A549 (cell line): ENCODE data around the gene ACAD11. TPM values are rescaled to one million over a fixed set of nuclear protein-coding genes. Genes with fewer than 3 reads are reported as not detected.
"Not testable (repeated sequence)": the region's sequence is repeated elsewhere in the genome, so short reads cannot be mapped to it uniquely, and the experiment has no call there.

ENCODE experiments used
- ATAC-seq, 2 experiments: fragments of 200-7000 bp in 1 of 2; fragments of >200 bp in 1 of 2; cut with Nextera tagmentation in 1 of 2; cut with Tn5 transposase in 1 of 2; 3 replicates each; pipeline versions ENCODE4 v1.8.0 to v1.9.1; 2018 to 2020; ENCODE audit warnings: mild to moderate bottlenecking in 1 of 2, moderate library complexity in 1 of 2
- CTCF ChIA-PET: fragments of 300-600 bp; sonication (Branson Sonifier 250); formaldehyde crosslinking; extraction: SDS; loops from one replicate; lab custom pipeline; 2021; ENCODE audit warnings: antibody characterized with exemption, inconsistent platforms; lab: Yijun Ruan, JAX
- POLR2A ChIA-PET: fragments of 350-600 bp; formaldehyde crosslinking; extraction: SDS; loops from one replicate; lab custom pipeline; 2021; ENCODE audit warnings: antibody characterized with exemption, inconsistent platforms; lab: Yijun Ruan, JAX
- DNase-seq, 2 experiments: peaks; one replicate each; pipeline versions ENCODE4 v3.0.0 to v3.0.0-alpha.2; 2011 to 2016; ENCODE audit warnings: low read depth in 1 of 2, low spot score in 1 of 2
- FAIRE-seq: peaks from 2 replicates; lab custom pipeline; 2011; peaks lifted over from hg19 to GRCh38; lab: Jason Lieb, UNC
- H3K27ac ChIP-seq, 2 experiments: fragments of >200 bp; sonication (Bioruptor Twin); formaldehyde crosslinking; 3 replicates each; pipeline ENCODE4 v1.5.1; 2016 to 2017
- H3K4me1 ChIP-seq: fragments of >200 bp; sonication (Bioruptor Twin); formaldehyde crosslinking; 3 replicates; pipeline ENCODE4 v1.6.1; 2016
- H3K4me2 ChIP-seq: fragments of >200 bp; sonication (Bioruptor Twin); formaldehyde crosslinking; 3 replicates; pipeline ENCODE4 v1.6.1; 2016
- H3K4me3 ChIP-seq: fragments of >200 bp; sonication (Bioruptor Twin); formaldehyde crosslinking; 3 replicates; pipeline ENCODE4 v1.5.1; 2016
- H3K9me3 ChIP-seq: fragments of >200 bp; sonication (Bioruptor Twin); formaldehyde crosslinking; 3 replicates; pipeline ENCODE4 v1.6.1; 2016
- CBX2 ChIP-seq: fragments of 200-600 bp; sonication (generic); IDR thresholded peaks from 2 replicates; pipeline ENCODE4 v1.6.1; 2016; ENCODE audit warnings: low read depth, mild to moderate bottlenecking, borderline replicate concordance
- CBX8 ChIP-seq: fragments of 200-600 bp; sonication (generic); IDR thresholded peaks from 2 replicates; pipeline ENCODE4 v1.6.1; 2016
- CHD4 ChIP-seq: fragments of 200-600 bp; sonication (generic); IDR thresholded peaks from 2 replicates; pipeline ENCODE4 v1.6.1; 2016; ENCODE audit warnings: antibody characterized with exemption, mild to moderate bottlenecking, borderline replicate concordance
- E2F6 ChIP-seq: IDR thresholded peaks from 2 replicates; pipeline ENCODE4 v1.6.1; 2012; ENCODE audit warnings: low read depth, borderline replicate concordance
- EHF ChIP-seq: fragments of 250-450 bp; sonication (Bioruptor Pico); IDR thresholded peaks from 2 replicates; pipeline ENCODE4 v1.5.0; 2020; ENCODE audit warnings: mild to moderate bottlenecking
- EHMT2 ChIP-seq: fragments of 200-600 bp; sonication (generic); IDR thresholded peaks from 2 replicates; pipeline ENCODE4 v1.6.1; 2016; ENCODE audit warnings: antibody characterized with exemption, low read depth, mild to moderate bottlenecking, moderate library complexity
- ELK1 ChIP-seq: fragments of 150-350 bp; IDR thresholded peaks from 2 replicates; pipeline ENCODE4 v1.6.1; 2014; ENCODE audit warnings: low read depth, mild to moderate bottlenecking, low read length
- GATA3 ChIP-seq: IDR thresholded peaks from 2 replicates; pipeline ENCODE4 v1.6.1; 2012; ENCODE audit warnings: borderline replicate concordance
- MAFK ChIP-seq: fragments of 450-650 bp; IDR thresholded peaks from 2 replicates; pipeline ENCODE4 v1.6.1; 2014; ENCODE audit not compliant: partially characterized antibody
- MAZ ChIP-seq: fragments of 150-350 bp; IDR thresholded peaks from 2 replicates; pipeline ENCODE4 v1.6.1; 2014; ENCODE audit warnings: antibody characterized with exemption, low read depth, low read length, borderline replicate concordance
- MYC ChIP-seq: IDR thresholded peaks from 2 replicates; pipeline ENCODE4 v1.6.1; 2012; ENCODE audit warnings: mild to moderate bottlenecking, inconsistent platforms, low read length, improper control_type of control experiment, borderline replicate concordance
- NPAS2 ChIP-seq: fragments of 250-450 bp; sonication (Bioruptor Pico); IDR thresholded peaks from 2 replicates; pipeline ENCODE4 v1.8.0; 2022; ENCODE audit warnings: mild to moderate bottlenecking, moderate library complexity, borderline replicate concordance
- PBX3 ChIP-seq: IDR thresholded peaks from 2 replicates; pipeline ENCODE4 v1.6.1; 2012
- POLR2A ChIP-seq: IDR thresholded peaks from 2 replicates; pipeline ENCODE4 v1.6.1; 2012; ENCODE audit warnings: mild to moderate bottlenecking, low read length
- RFX5 ChIP-seq: fragments of 450-650 bp; IDR thresholded peaks from 2 replicates; pipeline ENCODE4 v1.7.1; 2014; ENCODE audit warnings: antibody characterized with exemption, mild to moderate bottlenecking, moderate library complexity
- SMC3 ChIP-seq: fragments of >200 bp; sonication (Bioruptor Twin); formaldehyde crosslinking; IDR thresholded peaks from 3 replicates; pipeline ENCODE4 v1.6.1; 2018; ENCODE audit warnings: inconsistent platforms
- USF2 ChIP-seq: fragments of 450-650 bp; IDR thresholded peaks from 2 replicates; pipeline ENCODE4 v1.6.1; 2014; ENCODE audit warnings: antibody characterized with exemption
- ZFP36 ChIP-seq: fragments of 450-650 bp; IDR thresholded peaks from 2 replicates; pipeline ENCODE4 v1.6.1; 2014; ENCODE audit warnings: borderline replicate concordance; ENCODE audit not compliant: partially characterized antibody
- WGBS: methylation state at CpG from one replicate; pipeline ENCODE4 v1.1.6; 2017; ENCODE audit errors: missing lambda C conversion rate; 5-methylcytosine and 5-hydroxymethylcytosine counted together
- polyA plus RNA-seq, 4 experiments: library from polyadenylated mRNA; depleted of rRNA in 3 of 4; stranded (reverse); fragments of >200 nt; fragmentation: RNase III in 1 of 4; extraction: RNeasy Plus Mini Kit Qiagen cat#74134 plus additional on column Dnase treatment in 1 of 4; gene quantifications; 2 replicates in 3 of 4; 3 replicates in 1 of 4; pipeline ENCODE4 v1.2.3, GENCODE V29; 2011 to 2017

The ACAD11 gene
- polyA plus RNA-seq, 2 of the 4 experiments (the other 2 are of a cell fraction), result 10.3 to 19.2 TPM

GRCh38 chr3:132605374-132605792 is 54.2 kb downstream of the ACAD11 start:
- POLR2A ChIA-PET, result no interaction called here
- TF ChIP-seq SMC3, result no peak
- no peak for TF ChIP-seq USF2
- no peak for TF ChIP-seq NPAS2 (CRISPR knock-in tag)
- no peak for TF ChIP-seq CBX2
- no peak for TF ChIP-seq MAFK
- no peak for TF ChIP-seq CBX8
- no peak for TF ChIP-seq EHF (CRISPR knock-in tag)
- TF ChIP-seq ZFP36, result no peak
- no peak for TF ChIP-seq EHMT2
- TF ChIP-seq ELK1, result no peak
- TF ChIP-seq POLR2A, result no peak
- no peak for TF ChIP-seq E2F6
- no peak overlapping the region for H3K4me2 ChIP-seq
- H3K4me1 ChIP-seq, result no peaks in the 10 kb centered on the region
- no peak overlapping the region for H3K4me3 ChIP-seq
- no peaks in the 10 kb centered on the region for H3K9me3 ChIP-seq
- no peak for FAIRE-seq
- no peak overlapping the region for H3K27ac ChIP-seq
- 91% methylated on average over 2 of the region's 2 CpGs for WGBS
- CTCF ChIA-PET, result no interaction called here
- DNase-seq, result no peak
- no peak for ATAC-seq

GRCh38 chr3:132600614-132601013 is 59.0 kb downstream of the ACAD11 start:
- H3K4me3 ChIP-seq, H3K4me1 ChIP-seq, CTCF ChIA-PET, DNase-seq, H3K9me3 ChIP-seq, ATAC-seq, FAIRE-seq, POLR2A ChIA-PET, H3K4me2 ChIP-seq, H3K27ac ChIP-seq: not testable (repeated sequence)
- no CpG with 5 or more reads among the region's 1 CpG for WGBS

- TF ChIP-seq EHMT2 (no peak), MAZ (no peak), E2F6 (no peak), CHD4 (no peak), USF2 (no peak), PBX3 (no peak), MYC (no peak), RFX5 (no peak), GATA3 (no peak)
- no peaks in the 10 kb centered on the region for H3K9me3 ChIP-seq
- FAIRE-seq (no peak), DNase-seq (no peak), ATAC-seq (no peak)
- no peak overlapping the region for H3K27ac ChIP-seq
- ChIA-PET POLR2A (interaction anchor here (0.5 kb wide), 1 partner anchor 65 kb away, joined by 3 read pairs; no protein-coding TSS in a partner anchor), CTCF (no interaction called here)
- no peak overlapping the region for H3K4me2 ChIP-seq
- no peak overlapping the region for H3K4me3 ChIP-seq
- WGBS, result 74% methylated on average over 3 of the region's 3 CpGs
- H3K4me1 ChIP-seq, result peaks cover 10% of the 10 kb centered on the region; the same call in 2 of the 3 replicates
Observed at GRCh38 chr3:132598181-132598580, 61.4 kb downstream of the ACAD11 start.
